ENCODE measurements around the gene PARL.
"Not testable (repeated sequence)": the region's sequence is repeated elsewhere in the genome, so short reads cannot be mapped to it uniquely, and the experiment has no call there.

Gene PARL

DNA sequence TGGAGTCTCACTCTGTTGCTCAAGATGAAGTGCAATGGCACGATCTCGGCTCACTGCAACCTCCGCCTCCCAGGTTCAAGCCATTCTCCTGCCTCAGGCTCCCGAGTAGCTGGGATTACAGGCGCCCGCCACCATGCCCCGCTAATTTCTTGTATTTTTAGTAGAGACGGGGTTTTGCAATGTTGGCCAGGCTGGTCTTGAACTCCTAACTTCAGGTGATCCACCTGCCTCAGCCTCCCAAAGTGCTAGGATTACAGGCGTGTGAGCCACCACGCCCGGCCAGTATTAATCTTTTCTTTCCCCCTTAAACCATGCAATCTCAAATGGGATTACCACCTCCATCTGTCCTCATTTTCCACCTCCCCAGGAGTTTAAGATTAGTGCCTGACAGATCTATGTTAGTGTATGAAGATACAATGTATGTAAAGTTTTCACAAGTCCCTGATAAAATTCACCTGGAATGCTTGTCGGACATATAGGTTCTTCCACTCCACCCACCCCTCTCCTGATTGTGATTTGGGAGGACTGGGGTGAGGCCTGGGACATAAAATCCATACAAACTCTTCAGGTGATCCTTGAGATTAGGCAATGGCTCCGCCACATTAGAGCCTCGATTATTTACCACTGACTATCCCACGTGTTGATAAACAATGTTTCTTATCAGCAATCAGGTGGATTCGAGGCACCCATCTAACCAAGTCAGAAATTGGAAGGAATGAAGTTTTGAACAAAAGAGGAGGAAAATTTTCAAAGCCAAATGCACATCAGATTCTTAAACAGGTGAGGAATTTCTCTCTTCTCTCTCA, 1.2 kb downstream of the PARL start:
- Histone ChIP-seq H3K9ac (no peak overlapping the region), H3K27me3 (ENCODE audit: control insufficient read depth, insufficient read depth, low read length) (no peaks in the 10 kb centered on the region), H3K4me1 (peaks cover 5% of the 10 kb centered on the region), H3K4me2 (ENCODE audit: low read length) (peak overlapping the region; percentile 93), H3K9me3 (ENCODE audit: control insufficient read depth, low read length) (no peaks in the 10 kb centered on the region), H2AFZ (no peak overlapping the region), H3K4me3 (ENCODE audit: low read depth, low read length) (peak overlapping the region; percentile 90), H3K27ac (no peak overlapping the region), H3K36me3 (ENCODE audit: control insufficient read depth, insufficient read depth, low read length) (no peaks in the 10 kb centered on the region), H3K79me2 (peaks cover 58% of the 10 kb centered on the region)
- TF ChIP-seq, protein P1, sequence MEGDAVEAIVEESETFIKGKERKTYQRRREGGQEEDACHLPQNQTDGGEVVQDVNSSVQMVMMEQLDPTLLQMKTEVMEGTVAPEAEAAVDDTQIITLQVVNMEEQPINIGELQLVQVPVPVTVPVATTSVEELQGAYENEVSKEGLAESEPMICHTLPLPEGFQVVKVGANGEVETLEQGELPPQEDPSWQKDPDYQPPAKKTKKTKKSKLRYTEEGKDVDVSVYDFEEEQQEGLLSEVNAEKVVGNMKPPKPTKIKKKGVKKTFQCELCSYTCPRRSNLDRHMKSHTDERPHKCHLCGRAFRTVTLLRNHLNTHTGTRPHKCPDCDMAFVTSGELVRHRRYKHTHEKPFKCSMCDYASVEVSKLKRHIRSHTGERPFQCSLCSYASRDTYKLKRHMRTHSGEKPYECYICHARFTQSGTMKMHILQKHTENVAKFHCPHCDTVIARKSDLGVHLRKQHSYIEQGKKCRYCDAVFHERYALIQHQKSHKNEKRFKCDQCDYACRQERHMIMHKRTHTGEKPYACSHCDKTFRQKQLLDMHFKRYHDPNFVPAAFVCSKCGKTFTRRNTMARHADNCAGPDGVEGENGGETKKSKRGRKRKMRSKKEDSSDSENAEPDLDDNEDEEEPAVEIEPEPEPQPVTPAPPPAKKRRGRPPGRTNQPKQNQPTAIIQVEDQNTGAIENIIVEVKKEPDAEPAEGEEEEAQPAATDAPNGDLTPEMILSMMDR (IDR thresholded peaks at IDR 0.05) = no peak

DNA sequence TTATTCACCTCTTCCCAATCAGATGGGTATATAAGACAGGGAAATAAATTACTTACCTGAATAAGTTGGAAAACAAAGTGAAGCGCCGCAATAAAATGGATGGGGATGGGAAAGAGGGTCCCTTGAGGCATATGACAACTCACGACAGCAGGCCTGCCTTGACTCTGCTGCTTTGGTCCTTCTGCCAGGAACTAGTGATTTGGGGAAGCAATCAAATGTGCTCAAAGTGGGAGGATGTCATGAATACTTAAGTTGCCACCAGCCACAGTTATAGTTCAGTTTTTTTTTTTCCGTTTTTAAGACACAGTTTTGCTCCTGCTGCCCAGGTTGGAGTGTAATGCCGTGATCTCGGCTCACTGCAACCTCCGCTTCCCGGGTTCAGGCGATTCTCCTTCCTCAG, 4.6 kb downstream of the PARL start:
- Histone ChIP-seq H3K9ac (no peak overlapping the region), H3K4me3 (ENCODE audit: low read depth, low read length) (no peak overlapping the region), H3K79me2 (peaks cover 83% of the 10 kb centered on the region), H3K9me3 (ENCODE audit: control insufficient read depth, low read length) (no peaks in the 10 kb centered on the region), H3K27ac (no peak overlapping the region), H3K4me1 (peaks cover 5% of the 10 kb centered on the region), H2AFZ (no peak overlapping the region), H3K27me3 (ENCODE audit: control insufficient read depth, insufficient read depth, low read length) (no peaks in the 10 kb centered on the region), H3K4me2 (ENCODE audit: low read length) (no peak overlapping the region), H3K36me3 (ENCODE audit: control insufficient read depth, insufficient read depth, low read length) (no peaks in the 10 kb centered on the region)
- TF ChIP-seq, protein P1 (IDR thresholded peaks at IDR 0.05) = no peak

DNA sequence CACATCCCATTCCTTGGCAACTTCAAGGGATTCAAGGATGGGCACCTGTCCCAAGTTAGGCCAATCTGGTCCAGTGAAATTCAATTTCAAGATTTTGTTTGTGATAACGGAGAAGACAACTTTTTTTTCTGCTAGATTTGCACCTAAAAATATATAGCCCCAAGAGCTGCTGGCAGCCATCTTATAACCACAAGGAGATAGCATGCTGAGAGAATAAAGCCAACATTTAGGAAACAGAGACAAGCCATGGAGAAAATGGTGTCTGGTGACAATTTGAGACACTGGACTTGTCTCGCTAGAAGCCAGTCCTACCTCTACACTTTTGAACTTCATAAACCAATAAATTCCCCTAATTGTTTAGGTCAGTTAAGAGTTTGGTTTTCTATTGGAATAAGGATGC, 5.4 kb downstream of the PARL start:
- Histone ChIP-seq H3K4me2 (ENCODE audit: low read length) (no peak overlapping the region), H3K9ac (no peak overlapping the region), H3K9me3 (ENCODE audit: control insufficient read depth, low read length) (no peaks in the 10 kb centered on the region), H3K27ac (no peak overlapping the region), H3K4me3 (ENCODE audit: low read depth, low read length) (no peak overlapping the region), H3K79me2 (peaks cover 83% of the 10 kb centered on the region), H3K36me3 (ENCODE audit: control insufficient read depth, insufficient read depth, low read length) (no peaks in the 10 kb centered on the region), H2AFZ (no peak overlapping the region), H3K27me3 (ENCODE audit: control insufficient read depth, insufficient read depth, low read length) (no peaks in the 10 kb centered on the region), H3K4me1 (peaks cover 5% of the 10 kb centered on the region)
- TF ChIP-seq, protein P1 (IDR thresholded peaks at IDR 0.05) = no peak

DNA sequence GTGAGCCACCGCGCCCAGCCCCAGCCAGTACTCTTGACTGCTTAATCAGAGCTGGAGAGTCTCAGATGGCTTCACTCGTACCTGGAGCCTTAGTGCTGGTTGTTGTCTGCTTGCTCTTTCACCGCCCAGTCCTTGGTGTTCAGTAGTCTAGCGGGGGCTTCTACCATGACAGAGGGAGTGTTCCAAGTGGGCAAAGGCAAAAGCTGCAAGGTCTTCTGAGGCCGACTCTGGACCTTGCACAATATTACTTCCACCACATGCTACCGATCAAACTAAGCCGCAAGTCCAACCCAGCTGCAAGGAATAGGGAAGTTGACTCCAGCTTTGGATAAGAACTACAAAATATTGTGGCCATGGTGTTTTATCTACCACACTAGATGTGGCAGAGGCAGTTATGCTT, 6.6 kb downstream of the PARL start:
- Histone ChIP-seq H3K9ac (no peak overlapping the region), H3K4me3 (ENCODE audit: low read depth, low read length) (no peak overlapping the region), H3K79me2 (peaks cover 82% of the 10 kb centered on the region), H3K27me3 (ENCODE audit: control insufficient read depth, insufficient read depth, low read length) (no peaks in the 10 kb centered on the region), H2AFZ (no peak overlapping the region), H3K4me1 (no peaks in the 10 kb centered on the region), H3K9me3 (ENCODE audit: control insufficient read depth, low read length) (no peaks in the 10 kb centered on the region), H3K4me2 (ENCODE audit: low read length) (no peak overlapping the region), H3K27ac (no peak overlapping the region), H3K36me3 (ENCODE audit: control insufficient read depth, insufficient read depth, low read length) (no peaks in the 10 kb centered on the region)
- TF ChIP-seq, protein P1 (IDR thresholded peaks at IDR 0.05) = no peak

DNA sequence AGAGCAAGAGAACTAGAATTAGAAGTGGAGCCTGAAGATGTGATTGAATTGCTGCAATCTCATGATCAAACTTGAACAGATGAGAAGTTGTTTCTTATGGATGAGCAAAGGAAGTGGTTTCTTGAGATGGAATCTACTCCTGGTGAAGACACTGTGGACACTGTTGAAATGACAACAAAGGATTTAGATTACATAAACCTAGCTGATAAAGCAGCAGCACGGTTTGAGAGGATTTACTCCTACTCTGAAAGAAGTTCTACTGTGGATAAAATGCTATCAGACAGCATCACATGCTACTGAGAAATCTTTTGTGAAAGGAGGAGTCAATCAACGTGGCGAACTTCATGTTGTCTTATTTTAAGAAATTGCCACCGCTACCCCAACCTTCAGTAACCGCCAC, 7.5 kb downstream of the PARL start:
- H3K36me3 ChIP-seq (ENCODE audit: control insufficient read depth, insufficient read depth, low read length); H3K4me3 ChIP-seq (ENCODE audit: low read depth, low read length); H3K9ac ChIP-seq; H3K27ac ChIP-seq; H3K9me3 ChIP-seq (ENCODE audit: control insufficient read depth, low read length); H3K4me1 ChIP-seq; H3K27me3 ChIP-seq (ENCODE audit: control insufficient read depth, insufficient read depth, low read length); H2AFZ ChIP-seq; H3K4me2 ChIP-seq (ENCODE audit: low read length): not testable (repeated sequence)
- H3K79me2 ChIP-seq = peaks cover 80% of the 10 kb centered on the region
